Heart left ventricle (tissue), 13 donors: Measurements from ENCODE around the gene AREL1.

ENCODE experiments used
- POLR2A ChIP-seq, 2 donors: fragments of 450-650 bp; IDR thresholded peaks; one replicate each; pipeline ENCODE4 v1.6.1; 2017; ENCODE audit warnings: antibody characterized with exemption in 2 of 2, mild to moderate bottlenecking in 2 of 2, moderate library complexity in 2 of 2
- TF ChIP-seq, protein P1 (sequence below), 12 donors: fragments of 200-600 bp; sonication (generic) in 4 of 12; IDR thresholded peaks; one replicate each; pipeline versions ENCODE4 v1.5.0 to v1.8.0; 2018 to 2022; ENCODE audit warnings: antibody characterized with exemption in 12 of 12, mild to moderate bottlenecking in 5 of 12
- donor health status: ischemic (EF 13 %, LVEDD 7.1; RV severe dilation, severe dysfunction).
- donor health status: DM: no; HTN: yes; CAD: no.
- donor health status: DM: no; HTN: no; CAD: no.
- donor health status: ischemic (EF 25% LVEDD 6.9; RV normal size, moderate dysfunction).
- donor health status: ischemic (EF 25% LVEDD 5.7; RV mildly dilated, moderate dysfunction).
- donor health status: ischemic (EF 35%, LVEDD 5.7; RV mildly dilated, moderate dysfunction).
- donor health status: nonischemic (EF 11% LVEDD 7.7; RV severe dilation, severe dysfunction).
- donor health status: DM: yes; HTN: yes; CAD: no.
- donor health status: PGD.
- donor health status: ischemic (EF 29% LVEDD 5.4; RV normal size, mild dysfunction).
- donor health status: nonischemic (EF 23%, LVEDD 6.1; RV moderate dilation, normal function).

DNA sequence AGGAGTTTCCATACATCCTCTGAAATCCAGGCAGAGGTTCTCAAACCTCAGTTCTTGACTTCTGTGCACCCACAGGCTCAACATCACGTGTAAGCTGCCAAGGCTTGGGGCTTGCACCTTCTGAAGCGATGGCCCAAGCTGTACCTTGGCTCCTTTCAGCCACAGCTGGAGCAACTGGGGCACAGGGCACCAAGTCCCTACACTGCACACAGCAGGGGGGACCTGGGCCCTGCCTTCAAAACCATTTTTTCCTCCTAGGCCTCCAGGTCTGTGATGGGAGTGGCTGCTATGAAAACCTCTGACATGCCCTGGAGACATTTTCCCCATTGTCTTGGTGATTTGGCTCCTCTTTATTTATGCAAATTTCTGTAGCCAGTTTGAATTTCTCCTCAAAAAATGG lies 10.6 kb downstream of the AREL1 start:
- TF ChIP-seq, protein P1, sequence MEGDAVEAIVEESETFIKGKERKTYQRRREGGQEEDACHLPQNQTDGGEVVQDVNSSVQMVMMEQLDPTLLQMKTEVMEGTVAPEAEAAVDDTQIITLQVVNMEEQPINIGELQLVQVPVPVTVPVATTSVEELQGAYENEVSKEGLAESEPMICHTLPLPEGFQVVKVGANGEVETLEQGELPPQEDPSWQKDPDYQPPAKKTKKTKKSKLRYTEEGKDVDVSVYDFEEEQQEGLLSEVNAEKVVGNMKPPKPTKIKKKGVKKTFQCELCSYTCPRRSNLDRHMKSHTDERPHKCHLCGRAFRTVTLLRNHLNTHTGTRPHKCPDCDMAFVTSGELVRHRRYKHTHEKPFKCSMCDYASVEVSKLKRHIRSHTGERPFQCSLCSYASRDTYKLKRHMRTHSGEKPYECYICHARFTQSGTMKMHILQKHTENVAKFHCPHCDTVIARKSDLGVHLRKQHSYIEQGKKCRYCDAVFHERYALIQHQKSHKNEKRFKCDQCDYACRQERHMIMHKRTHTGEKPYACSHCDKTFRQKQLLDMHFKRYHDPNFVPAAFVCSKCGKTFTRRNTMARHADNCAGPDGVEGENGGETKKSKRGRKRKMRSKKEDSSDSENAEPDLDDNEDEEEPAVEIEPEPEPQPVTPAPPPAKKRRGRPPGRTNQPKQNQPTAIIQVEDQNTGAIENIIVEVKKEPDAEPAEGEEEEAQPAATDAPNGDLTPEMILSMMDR (IDR thresholded peaks at IDR 0.05): no peak
- no peak for TF ChIP-seq POLR2A (IDR thresholded peaks at IDR 0.05)
